Chondrocyte (in vitro differentiated cells): ENCODE data around the gene MFSD2A. TPM values are rescaled to one million over a fixed set of nuclear protein-coding genes. Genes with fewer than 3 reads are reported as not detected.

Source experiments
- DNase-seq: peaks from one replicate; pipeline ENCODE4 v3.0.0; 2021; ENCODE audit warnings: mixed read lengths, low spot score
- H3K27ac Mint-ChIP-seq: one replicate; pipeline ENCODE4 v1.8.0; 2021; ENCODE audit warnings: mild to moderate bottlenecking, moderate library complexity, mixed read lengths; ENCODE audit not compliant: unreplicated experiment
- H3K27me3 Mint-ChIP-seq: 2 replicates; pipeline ENCODE4 v1.8.0; 2021; ENCODE audit warnings: low read depth, mixed read lengths
- H3K36me3 Mint-ChIP-seq: 2 replicates; pipeline ENCODE4 v1.8.0; 2021; ENCODE audit warnings: low read depth, mixed read lengths
- H3K4me1 Mint-ChIP-seq: 2 replicates; pipeline ENCODE4 v1.8.0; 2021; ENCODE audit warnings: low read depth, mild to moderate bottlenecking, mixed read lengths
- H3K4me3 Mint-ChIP-seq: one replicate; pipeline ENCODE4 v1.8.0; 2021; ENCODE audit warnings: mild to moderate bottlenecking, moderate library complexity, mixed read lengths; ENCODE audit not compliant: unreplicated experiment
- H3K9me3 Mint-ChIP-seq: 2 replicates; pipeline ENCODE4 v1.8.0; 2021; ENCODE audit warnings: low read depth, mixed read lengths
- total RNA-seq: library from RNA; stranded (reverse); gene quantifications from 3 replicates; pipeline ENCODE4 v1.2.1, GENCODE V29; 2021
- TF ChIP-seq, protein P1 (sequence below): fragments of 200-600 bp; sonication (generic); IDR thresholded peaks from 2 replicates; pipeline ENCODE4 v1.5.0; 2021; ENCODE audit warnings: antibody characterized with exemption, mild to moderate bottlenecking, moderate library complexity

The MFSD2A gene
- total RNA-seq, 1 donor from 2014 or later, result 1.4 TPM

- Mint-ChIP-seq H3K9me3 (no peaks in the 10 kb centered on the region), H3K36me3 (no peaks in the 10 kb centered on the region), H3K4me1 (peaks cover 3% of the 10 kb centered on the region), H3K27ac (no peak overlapping the region), H3K4me3 (no peak overlapping the region), H3K27me3 (no peaks in the 10 kb centered on the region)
- TF ChIP-seq, protein P1, sequence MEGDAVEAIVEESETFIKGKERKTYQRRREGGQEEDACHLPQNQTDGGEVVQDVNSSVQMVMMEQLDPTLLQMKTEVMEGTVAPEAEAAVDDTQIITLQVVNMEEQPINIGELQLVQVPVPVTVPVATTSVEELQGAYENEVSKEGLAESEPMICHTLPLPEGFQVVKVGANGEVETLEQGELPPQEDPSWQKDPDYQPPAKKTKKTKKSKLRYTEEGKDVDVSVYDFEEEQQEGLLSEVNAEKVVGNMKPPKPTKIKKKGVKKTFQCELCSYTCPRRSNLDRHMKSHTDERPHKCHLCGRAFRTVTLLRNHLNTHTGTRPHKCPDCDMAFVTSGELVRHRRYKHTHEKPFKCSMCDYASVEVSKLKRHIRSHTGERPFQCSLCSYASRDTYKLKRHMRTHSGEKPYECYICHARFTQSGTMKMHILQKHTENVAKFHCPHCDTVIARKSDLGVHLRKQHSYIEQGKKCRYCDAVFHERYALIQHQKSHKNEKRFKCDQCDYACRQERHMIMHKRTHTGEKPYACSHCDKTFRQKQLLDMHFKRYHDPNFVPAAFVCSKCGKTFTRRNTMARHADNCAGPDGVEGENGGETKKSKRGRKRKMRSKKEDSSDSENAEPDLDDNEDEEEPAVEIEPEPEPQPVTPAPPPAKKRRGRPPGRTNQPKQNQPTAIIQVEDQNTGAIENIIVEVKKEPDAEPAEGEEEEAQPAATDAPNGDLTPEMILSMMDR, result no peak
- DNase-seq, result no peak
Observed at GRCh38 chr1:40011198-40011597, 56.3 kb downstream of the MFSD2A start.

DNA sequence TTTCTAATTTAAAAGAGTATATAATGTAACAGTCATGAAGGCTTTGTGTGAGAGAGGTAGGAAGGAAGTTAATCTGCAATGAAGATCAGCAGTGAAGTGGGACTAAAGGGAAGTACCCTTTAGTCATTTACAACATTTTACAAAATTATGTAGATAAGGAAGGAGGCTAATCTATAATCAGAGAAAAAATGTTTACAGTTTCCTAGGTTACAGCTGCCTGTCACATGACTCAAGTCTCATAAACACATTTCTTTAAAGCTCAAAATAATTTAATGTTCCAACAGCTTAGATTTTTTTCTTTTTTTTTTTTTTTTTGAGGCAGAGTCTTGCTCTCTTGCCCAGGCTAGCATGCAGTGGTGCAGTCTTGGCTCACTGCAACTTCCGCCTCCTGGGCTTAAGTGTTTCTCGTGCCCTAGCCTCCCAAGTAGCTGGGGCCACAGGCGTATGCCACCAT lies 59.3 kb downstream of the MFSD2A start:
- Mint-ChIP-seq H3K27me3 (no peaks in the 10 kb centered on the region), H3K4me1 (peaks cover 3% of the 10 kb centered on the region), H3K27ac (no peak overlapping the region), H3K9me3 (no peaks in the 10 kb centered on the region), H3K4me3 (no peak overlapping the region), H3K36me3 (no peaks in the 10 kb centered on the region)
- no peak for DNase-seq
- TF ChIP-seq, protein P1, result no peak

DNA sequence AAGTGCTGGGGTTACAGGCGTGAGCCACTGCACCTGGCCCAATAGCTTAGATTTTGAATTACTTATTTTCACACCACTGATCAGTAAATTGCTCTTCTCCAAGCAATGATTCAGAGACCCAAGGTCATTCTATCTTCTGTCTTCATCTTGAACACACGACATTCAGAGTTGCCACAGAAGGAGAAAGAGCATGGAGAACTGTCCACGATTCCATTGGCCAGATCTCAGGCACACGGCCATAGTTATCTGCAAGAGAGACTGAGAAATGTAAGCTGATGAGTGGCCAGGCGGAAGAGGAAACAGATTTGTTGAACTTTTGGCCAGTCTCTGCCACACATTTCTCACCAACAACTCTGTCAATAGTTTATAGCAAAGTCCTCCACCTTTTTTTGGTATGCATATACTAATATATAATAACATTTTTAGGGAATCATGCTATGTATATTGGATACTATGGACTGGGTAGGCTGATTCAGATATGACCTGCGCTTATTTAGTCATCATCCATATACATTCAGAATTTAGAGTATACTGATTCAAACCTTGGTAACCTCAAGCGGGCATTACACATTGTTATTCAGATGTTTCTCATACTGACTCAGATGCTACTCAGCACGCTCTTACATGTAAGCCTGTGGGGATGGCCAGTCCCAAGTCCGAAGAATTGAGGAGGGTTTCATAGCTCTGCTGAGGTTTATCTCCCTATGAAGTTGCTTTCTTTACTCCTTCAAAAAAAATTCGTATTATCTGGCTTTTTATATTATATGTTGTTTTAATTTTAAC lies 60.1 kb downstream of the MFSD2A start:
- H3K36me3 Mint-ChIP-seq, result no peaks in the 10 kb centered on the region
- peak overlapping the region; percentile 77 for H3K27ac Mint-ChIP-seq
- H3K27me3 Mint-ChIP-seq, result no peaks in the 10 kb centered on the region
- H3K4me3 Mint-ChIP-seq, result no peak overlapping the region
- H3K9me3 Mint-ChIP-seq, result no peaks in the 10 kb centered on the region
- no peak for DNase-seq
- TF ChIP-seq, protein P1, result no peak
- H3K4me1 Mint-ChIP-seq, result peaks cover 3% of the 10 kb centered on the region

DNA sequence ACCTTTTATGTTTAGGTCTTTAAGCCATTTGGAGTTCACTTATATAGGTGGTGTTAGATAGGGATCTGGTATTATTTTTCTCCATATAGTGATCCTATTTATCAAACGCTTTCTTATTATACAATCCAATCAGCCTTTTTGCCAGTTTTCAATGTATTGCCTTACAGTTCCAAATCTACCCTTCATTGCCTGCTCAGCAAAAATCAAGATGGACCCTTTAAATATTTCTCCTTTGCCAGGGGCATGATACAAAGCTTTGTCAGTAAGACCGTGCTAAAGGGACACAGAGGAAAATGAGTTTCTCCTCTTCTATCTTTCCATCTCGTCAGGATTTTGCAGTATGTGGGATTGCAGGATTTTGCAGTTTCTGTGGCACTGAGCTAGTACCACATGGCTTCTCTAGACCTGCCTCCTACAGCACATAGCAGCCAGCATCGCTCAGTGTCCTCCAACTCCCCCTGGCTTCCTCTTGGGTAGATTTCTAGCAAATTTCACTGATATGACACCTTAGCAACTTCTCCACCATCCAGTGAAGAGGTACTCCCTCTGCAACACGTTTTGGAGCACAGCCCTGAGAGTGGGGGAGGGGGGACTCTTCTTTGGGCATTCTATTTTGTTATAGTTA lies 63.1 kb downstream of the MFSD2A start:
- Mint-ChIP-seq H3K4me3 (no peak overlapping the region), H3K9me3 (no peaks in the 10 kb centered on the region), H3K27ac (no peak overlapping the region), H3K36me3 (no peaks in the 10 kb centered on the region), H3K4me1 (peaks cover 3% of the 10 kb centered on the region), H3K27me3 (no peaks in the 10 kb centered on the region)
- TF ChIP-seq, protein P1, result no peak
- DNase-seq, result no peak

Other genes with a start within 250 kb of the MFSD2A start
- 31.5 to 32.7 TPM (median 32.6 TPM) in 3 replicates for gene PPIE, start 216.3 kb upstream of the MFSD2A start, total RNA-seq
- gene OXCT2, start 183.8 kb upstream of the MFSD2A start, total RNA-seq, result 0.29 to 0.72 TPM in 2 of 3 replicates, not detected in the other
- gene BMP8B, start 166.3 kb upstream of the MFSD2A start, total RNA-seq, result 0.07 to 0.25 TPM (median 0.18 TPM) in 3 replicates
- 9.3 to 12.3 TPM (median 10.7 TPM) in 3 replicates for gene TRIT1, start 71.6 kb upstream of the MFSD2A start, total RNA-seq
- 0.29 to 0.62 TPM (median 0.47 TPM) in 3 replicates for gene MYCL, start 53.2 kb upstream of the MFSD2A start, total RNA-seq
- gene CAP1, start 85.6 kb downstream of the MFSD2A start, total RNA-seq, result 415 to 576 TPM (median 558 TPM) in 3 replicates
- gene PPT1, start 142.1 kb downstream of the MFSD2A start, total RNA-seq, result 48.3 to 79.0 TPM (median 48.6 TPM) in 3 replicates
- gene RLF, start 206.2 kb downstream of the MFSD2A start, total RNA-seq, result 11.9 to 16.0 TPM (median 15.5 TPM) in 3 replicates